GM12865 (cell line): ENCODE results near the gene FBXO36.

ENCODE experiments used
- DNase-seq: peaks from one replicate; pipeline ENCODE4 v3.0.0; 2010; ENCODE audit warnings: low read depth
- H3K4me3 ChIP-seq: 2 replicates; pipeline ENCODE4 v1.5.1; 2011; ENCODE audit warnings: mild to moderate bottlenecking, low read depth, low read length, control low read depth
- CTCF ChIP-seq: IDR thresholded peaks from 2 replicates; pipeline ENCODE4 v1.5.1; 2011; ENCODE audit warnings: low read length, control low read depth, low read depth, inconsistent platforms; ENCODE audit not compliant: insufficient read depth; ENCODE audit errors: missing control alignments

FBXO36 gene

GRCh38 chr2:229882583-229882982 is 39.7 kb upstream of the FBXO36 start:
- DNase-seq, result no peak
- H3K4me3 ChIP-seq, result no peak overlapping the region
- no peak for TF ChIP-seq CTCF

- no peak overlapping the region for H3K4me3 ChIP-seq
Measured at GRCh38 chr2:229884775-229885699, 37.3 kb upstream of the FBXO36 start.

GRCh38 chr2:229887441-229887840 is 34.9 kb upstream of the FBXO36 start:
- no peak for TF ChIP-seq CTCF

More at GRCh38 chr2:229884775-229885699, 37.3 kb upstream of the FBXO36 start:
- no peak for TF ChIP-seq CTCF
- peak; percentile 54 for DNase-seq

GRCh38 chr2:229888031-229888430 is 34.3 kb upstream of the FBXO36 start:
- no peak for DNase-seq
- TF ChIP-seq CTCF, result no peak
- no peak overlapping the region for H3K4me3 ChIP-seq

More at GRCh38 chr2:229887441-229887840, 34.9 kb upstream of the FBXO36 start:
- DNase-seq, result no peak
- H3K4me3 ChIP-seq, result no peak overlapping the region

- TF ChIP-seq CTCF, result no peak
- no peak overlapping the region for H3K4me3 ChIP-seq
- no peak for DNase-seq
Measured at GRCh38 chr2:229889023-229889422, 33.3 kb upstream of the FBXO36 start.

GRCh38 chr2:229896857-229897256 is 25.4 kb upstream of the FBXO36 start:
- DNase-seq, result no peak
- no peak for TF ChIP-seq CTCF
- no peak overlapping the region for H3K4me3 ChIP-seq
